ENCODE measurements around the gene COX6A2.

The COX6A2 gene

DNA sequence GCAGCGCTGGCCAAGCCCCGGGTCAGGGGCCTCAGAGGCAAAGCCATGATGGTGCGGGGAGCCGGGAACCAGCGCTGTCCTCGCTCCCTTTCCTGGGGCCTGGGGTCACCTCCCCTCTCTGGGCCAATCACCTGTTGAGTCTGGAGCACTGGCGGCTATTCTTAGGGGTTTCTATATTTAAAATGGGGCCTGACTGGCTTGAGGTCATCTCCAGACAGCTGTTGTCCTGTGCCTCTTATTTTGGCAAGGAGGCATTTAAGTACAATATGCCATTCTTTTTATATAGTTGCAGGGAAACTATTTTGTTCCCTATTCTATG is at the start of gene COX6A2:
TSS of gene COX6A2 (minus strand) at position 82 of the 319 bp plus-strand sequence. CDS start at position 47, 35 bp downstream.
- DNase-seq (ENCODE audit: low spot score) = no peak

DNA sequence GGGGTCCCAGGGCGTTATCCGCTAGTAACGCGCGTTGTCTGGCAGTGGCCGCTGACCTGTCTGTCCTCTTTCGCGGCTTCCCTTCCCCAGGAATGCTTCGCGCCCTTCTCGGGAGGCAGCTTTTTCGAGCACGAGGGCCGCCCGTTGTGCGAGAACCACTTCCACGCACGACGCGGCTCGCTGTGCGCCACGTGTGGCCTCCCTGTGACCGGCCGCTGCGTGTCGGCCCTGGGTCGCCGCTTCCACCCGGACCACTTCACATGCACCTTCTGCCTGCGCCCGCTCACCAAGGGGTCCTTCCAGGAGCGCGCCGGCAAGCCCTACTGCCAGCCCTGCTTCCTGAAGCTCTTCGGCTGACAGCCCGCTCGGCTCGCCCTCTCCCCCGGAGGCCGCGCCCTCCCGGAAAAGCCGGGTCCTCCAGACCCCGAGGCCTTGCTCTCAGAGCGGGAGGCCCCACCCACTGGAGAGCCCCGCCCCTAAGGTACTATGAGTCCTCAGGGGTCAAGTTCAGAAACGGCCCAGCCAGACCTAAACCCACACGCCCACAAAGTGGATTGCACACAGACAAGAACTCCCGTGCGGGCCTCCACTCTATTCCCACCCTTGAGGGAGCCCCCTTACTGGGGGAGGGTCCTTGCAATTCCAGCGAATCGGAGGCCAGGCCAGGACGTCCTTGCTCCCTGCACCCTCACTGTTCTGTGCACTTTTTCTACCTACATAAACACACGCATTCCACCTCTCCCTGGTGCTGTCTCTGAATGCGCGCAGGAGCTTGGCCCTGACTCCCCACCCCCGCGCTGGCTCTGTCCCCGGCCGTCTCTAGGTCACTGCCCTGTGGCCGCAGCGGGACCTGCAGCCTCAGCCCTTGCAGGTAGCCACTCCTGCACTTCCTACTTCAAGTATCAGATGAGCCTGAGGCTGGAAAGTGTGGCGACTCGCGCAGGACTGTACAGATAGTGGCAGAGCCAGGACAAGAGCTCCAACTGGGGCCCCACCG is 49.4 kb upstream of the COX6A2 start:
- DNase-seq (ENCODE audit: low spot score) = peak; percentile 93

DNA sequence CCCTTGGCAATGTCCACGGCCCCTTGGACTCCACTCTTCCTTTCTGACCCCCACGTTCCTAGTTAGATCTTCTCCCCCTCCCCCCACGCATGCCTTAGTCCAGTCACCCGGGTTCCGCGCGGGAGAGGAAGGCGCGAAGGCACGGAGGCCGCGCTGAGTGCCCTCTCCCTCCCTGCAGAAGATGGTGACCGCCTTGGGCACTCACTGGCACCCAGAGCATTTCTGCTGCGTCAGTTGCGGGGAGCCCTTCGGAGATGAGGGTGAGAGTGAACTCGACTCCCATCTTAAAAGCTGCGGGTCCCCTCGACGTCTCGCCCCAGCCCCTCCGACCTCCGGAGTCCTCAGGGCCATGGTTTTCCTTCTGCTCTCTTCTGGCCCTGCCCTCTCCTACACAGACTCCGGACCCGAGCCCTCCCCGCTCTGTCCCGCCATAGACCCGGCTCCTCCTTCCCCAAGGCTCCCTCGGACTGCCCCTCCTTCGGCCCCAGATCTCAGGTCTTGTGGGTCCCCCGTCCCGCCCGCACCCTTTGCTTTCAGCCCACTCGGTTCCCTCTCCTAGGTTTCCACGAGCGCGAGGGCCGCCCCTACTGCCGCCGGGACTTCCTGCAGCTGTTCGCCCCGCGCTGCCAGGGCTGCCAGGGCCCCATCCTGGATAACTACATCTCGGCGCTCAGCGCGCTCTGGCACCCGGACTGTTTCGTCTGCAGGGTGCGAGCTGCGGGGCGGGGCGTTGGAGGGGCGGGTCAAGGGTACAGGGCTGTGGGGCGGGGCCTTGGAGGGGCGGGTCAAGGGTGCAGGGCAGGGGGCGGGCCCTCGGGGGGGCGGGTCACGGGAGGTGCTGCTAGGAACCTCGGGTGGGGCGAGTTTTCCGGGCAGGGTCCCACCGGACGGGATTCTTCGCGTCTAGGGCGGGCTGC is 48.4 kb upstream of the COX6A2 start:
- peak; percentile 88 for DNase-seq (ENCODE audit: low spot score)

DNA sequence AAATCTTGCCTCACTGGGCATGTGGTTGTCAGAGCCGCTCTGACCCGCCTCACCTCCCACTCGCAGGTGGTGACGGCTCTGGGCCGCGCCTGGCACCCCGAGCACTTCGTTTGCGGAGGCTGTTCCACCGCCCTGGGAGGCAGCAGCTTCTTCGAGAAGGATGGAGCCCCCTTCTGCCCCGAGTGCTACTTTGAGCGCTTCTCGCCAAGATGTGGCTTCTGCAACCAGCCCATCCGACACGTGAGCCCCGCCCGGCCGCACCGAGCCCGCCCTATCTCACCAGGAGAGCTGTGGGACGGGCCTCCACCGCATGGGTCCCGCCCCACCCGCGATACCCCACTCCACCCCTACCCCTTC is 47.8 kb upstream of the COX6A2 start:
- no peak for DNase-seq (ENCODE audit: low spot score)

DNA sequence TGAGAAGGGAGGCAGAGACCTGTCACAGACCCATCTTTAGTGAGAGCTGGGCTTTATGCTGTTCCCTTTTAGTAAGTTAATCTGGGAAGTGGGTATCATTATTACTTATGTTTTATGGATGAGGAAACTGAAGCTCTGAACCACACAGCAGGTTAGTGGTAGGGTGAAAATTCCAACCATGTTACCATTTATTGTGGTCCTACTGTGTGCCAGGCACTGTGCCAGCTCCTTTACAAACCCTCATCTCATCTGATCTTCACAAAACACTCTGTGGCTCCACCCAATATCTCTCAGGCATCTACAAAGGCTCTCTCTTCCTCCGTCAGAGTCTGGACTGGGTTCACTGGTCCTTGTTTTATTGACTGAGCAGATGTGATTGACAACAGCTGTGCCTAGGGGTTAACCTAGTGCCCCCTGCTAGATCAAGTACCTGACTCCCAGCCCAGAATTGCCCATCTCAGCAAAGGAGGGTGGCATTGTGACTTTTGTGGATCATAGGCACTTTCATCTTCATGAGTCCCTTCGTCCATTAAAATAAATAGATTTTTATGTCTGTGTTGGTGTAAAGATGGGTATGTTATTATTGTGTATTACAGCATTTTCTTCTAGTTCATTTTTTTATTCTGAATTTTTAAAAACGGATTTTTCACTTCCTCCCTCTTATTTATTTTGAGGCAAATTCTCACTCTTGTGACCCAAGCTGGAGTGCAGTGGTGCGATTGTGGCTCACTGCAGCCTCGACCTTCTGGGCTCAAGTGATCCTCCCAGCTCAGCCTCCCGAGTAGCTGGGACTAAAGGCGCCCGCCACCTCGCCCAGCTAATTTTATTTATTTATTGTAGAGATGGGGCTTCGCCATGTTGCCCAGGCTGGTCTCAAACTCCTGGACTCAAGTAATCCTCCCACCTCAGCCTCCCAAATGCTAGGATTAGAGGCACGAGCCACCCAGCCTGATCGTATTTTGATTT is 46.9 kb upstream of the COX6A2 start:
- no peak for DNase-seq (ENCODE audit: low spot score)

DNA sequence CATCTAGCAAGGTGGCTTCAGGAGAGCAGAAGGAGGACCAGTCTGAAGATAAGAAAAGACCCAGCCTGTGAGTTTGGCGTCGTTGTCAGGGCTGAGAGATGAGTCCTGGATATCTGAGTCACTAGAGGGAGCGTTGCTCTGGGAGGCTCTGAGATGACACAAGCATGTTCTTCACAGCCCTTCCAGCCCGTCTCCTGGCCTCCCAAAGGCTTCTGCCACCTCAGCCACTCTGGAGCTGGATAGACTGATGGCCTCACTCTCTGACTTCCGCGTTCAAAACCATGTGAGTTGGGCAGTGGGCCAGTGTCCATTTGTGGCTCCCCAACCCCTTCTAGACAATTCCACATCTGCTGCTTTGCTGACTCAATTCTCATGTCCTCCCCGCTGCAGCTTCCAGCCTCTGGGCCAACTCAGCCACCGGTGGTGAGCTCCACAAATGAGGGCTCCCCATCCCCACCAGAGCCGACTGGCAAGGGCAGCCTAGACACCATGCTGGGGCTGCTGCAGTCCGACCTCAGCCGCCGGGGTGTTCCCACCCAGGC is 46.1 kb upstream of the COX6A2 start:
- no peak for DNase-seq (ENCODE audit: low spot score)

DNA sequence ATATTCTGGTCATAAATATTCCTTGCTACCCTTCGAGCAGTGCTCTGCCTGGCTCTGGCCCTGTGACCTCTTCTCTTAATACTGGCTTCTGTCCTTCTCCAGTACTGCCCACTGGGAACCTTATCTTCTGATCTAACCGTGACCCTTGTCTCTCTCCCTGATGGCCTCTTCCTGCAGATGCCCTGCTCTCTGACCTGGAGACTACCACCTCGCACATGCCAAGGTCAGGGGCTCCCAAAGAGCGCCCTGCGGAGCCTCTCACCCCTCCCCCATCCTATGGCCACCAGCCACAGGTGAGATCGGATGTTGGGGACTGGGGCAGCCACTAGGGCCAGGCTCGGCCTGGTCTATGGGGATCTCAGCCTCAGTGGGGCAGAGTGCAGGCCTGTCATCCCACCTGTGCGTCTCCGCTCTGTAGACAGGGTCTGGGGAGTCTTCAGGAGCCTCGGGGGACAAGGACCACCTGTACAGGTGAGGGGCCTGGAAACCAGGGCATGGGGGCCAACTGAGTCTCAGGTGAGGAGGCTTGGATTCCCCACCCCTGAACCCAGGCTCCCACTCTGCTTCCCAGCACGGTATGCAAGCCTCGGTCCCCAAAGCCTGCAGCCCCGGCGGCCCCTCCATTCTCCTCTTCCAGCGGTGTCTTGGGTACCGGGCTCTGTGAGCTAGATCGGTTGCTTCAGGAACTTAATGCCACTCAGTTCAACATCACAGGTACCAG is 45.3 kb upstream of the COX6A2 start:
- no peak for DNase-seq (ENCODE audit: low spot score)

DNA sequence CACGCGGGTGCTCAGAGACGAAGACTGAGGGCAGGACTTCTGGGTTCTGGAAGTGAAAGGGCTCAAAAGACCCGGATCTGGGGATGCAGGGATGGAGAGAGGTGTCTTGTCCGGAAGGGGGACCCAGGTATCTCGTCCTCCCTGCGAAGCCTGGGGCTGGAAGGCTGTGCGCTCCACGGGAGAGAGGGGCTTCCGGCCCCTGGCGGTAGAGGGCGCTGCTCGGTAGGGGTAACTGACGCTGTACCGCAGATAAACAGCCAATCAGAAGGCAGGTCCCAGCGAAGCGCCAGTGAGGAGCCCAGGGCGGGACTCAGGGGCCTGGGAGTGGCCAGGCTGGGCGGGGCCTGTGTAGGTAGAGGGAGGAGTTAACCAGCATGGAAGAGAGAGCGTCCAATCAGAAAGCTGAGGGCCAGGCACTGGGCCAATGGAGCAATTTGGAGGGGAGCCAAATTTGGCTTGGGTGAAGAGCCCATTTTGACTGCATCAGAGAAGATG is 44.6 kb upstream of the COX6A2 start:
- DNase-seq (ENCODE audit: low spot score) = peak; percentile 77

DNA sequence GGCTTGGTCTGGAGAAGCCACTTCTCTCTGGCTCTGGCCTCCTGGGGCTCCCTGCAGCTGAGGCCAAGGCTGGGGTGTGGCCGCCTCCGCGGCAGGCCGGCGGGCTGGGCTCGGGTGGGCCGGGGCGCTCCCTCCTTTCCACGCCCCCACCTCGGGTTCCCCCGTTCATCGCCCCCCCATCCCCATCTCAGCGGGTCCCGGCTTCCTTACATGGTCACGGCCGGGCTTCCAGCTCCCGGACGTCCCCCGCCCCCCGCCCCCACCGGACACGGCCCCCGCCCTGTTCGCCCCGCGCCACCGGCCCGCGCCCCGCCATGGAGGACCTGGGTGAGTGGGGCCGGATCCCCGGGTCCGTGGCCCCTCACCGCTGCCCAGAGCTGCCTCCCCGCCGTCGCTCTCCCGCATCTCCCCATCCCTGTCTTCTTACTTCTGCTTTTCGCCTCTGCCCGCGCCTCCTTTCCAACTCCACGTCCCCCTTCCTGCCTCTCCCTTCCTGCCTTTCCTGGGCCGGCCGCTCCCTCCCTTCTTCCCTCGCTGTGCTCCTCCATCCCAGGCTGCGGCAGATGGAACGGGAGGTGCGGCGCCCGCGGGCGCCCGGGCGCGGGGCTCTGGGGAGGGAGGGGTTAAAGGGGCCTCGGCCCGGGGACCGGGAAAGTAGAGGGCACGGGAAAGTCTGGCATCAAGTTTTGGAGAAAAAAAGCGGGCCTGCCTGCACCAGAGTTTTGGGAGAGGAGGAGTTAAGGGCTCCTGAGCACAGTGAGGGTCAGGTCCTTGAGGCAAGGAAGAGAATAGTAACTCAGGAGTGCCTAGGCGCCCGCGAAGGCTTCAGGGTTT is 43.9 kb upstream of the COX6A2 start, which contains the start of gene TGFB1I1:
TSS of gene TGFB1I1 (plus strand) at position 278 of the 834 bp plus-strand sequence. CDS start at position 315, 37 bp downstream.
- no peak for DNase-seq (ENCODE audit: low spot score)

DNA sequence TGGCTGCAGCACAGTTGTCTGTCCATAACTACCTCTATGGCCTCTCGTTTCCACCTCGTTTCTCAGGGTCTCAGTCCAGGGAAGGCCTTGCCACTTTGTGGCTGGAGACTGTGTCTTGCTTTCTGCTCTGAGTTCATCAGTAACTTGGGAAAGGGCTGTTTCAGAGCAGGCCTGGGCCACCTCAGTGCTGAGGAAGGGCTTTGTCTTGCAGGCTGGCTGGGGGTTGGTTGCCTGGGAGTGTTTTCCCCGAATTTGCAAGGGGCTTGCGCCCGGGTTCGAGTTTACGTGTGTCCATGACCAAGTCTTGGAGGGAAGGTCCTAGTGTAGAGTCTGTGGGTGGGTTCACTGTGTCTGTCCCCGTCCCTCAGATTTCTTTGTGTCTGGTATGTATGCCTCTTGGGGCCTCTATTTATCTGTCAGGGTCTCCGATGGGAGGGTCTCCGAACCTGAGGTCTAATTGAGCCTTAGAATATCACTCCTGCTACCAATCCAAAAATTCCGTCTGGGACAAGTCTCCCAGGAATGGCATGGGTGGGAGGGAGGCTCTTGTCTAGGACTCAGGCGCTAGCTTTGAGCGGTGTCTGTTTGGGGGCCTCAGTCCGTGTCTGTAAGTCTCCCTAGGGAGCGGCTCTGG is 43.2 kb upstream of the COX6A2 start:
- DNase-seq (ENCODE audit: low spot score) = no peak

DNA sequence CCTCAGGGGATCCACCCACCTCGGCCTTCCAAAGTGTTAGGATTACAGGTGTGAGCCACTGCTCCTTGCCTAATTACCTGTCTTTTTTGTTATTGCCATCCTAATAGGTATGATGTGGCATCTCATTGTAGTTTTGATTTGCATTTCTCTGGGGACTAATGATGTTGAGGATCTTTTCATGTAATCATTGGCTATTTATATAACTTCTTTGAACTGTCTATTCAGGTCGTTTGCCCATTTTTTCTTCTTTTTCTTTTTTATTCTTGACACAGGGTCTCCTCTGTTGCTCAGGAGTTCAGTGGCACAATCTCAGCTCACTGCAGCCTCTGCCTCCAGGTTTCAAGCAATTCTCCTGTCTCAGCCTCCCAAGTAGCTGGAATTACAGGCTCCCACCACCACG is 42.5 kb upstream of the COX6A2 start:
- no peak for DNase-seq (ENCODE audit: low spot score)

DNA sequence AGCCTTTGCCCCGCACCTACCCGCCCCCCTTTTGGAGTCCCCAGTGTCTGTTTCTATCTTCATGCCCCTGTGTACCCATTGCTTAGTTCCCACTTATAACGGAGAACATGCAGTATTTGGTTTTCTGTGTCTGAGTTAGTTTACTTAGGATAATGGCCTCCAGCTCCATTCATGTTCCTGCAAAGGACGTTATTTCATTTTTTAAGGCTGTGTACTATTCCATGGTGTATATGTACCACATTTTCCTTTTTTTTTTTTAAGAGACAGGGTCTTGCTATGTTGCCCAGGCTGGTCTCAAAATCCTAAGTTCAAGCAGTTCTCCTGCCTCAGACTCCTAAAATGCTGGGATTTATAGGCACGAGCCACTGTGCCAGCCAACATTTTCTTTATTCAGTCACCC is 39.7 kb upstream of the COX6A2 start:
- no peak for DNase-seq (ENCODE audit: low spot score)

DNA sequence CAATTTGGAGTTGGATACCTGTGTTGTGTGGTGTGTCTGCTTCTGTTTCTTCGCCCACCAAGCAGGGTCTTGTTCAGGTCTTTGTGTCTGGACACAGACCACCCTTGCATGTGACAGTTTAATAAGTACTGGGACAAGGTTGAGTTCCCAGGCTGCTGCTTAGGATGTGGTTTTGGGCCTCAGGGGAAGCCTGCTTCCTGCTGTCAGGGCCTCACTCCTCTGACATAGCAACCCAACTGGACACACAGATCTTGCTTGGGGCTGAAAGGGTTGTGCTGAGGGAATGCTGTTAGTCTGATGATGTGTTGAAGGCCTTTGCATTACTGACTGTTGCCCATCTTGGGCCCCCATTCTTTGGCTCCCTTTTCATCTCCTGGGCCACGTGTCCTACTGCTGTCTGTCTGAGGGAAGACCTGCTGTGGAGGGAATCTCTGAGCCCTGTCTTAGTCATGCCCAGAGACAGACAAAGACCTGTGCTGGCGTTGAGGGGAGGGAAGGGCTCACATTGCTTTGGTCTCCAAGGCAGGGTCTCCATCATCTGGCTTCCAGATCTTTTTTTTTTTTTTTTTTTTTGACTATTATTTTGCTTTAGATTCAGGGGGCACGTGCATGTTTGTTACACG is 39.1 kb upstream of the COX6A2 start:
- DNase-seq (ENCODE audit: low spot score) = no peak

DNA sequence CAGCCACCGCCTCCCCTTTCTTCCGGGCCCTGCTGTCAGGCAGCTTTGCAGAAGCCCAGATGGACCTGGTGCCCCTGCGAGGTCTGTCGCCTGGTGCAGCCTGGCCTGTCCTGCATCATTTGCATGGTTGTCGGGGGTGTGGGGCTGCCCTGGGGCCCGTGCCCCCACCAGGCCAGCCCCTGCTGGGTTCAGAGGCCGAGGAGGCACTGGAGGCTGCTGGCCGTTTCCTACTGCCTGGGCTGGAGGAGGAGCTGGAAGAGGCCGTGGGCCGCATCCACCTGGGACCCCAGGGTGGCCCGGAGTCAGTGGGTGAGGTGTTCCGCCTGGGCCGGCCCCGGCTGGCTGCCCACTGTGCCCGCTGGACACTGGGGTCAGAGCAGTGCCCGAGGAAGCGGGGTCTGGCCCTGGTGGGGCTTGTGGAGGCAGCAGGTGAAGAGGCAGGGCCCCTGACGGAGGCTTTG is 38.3 kb upstream of the COX6A2 start:
- DNase-seq (ENCODE audit: low spot score) = no peak

DNA sequence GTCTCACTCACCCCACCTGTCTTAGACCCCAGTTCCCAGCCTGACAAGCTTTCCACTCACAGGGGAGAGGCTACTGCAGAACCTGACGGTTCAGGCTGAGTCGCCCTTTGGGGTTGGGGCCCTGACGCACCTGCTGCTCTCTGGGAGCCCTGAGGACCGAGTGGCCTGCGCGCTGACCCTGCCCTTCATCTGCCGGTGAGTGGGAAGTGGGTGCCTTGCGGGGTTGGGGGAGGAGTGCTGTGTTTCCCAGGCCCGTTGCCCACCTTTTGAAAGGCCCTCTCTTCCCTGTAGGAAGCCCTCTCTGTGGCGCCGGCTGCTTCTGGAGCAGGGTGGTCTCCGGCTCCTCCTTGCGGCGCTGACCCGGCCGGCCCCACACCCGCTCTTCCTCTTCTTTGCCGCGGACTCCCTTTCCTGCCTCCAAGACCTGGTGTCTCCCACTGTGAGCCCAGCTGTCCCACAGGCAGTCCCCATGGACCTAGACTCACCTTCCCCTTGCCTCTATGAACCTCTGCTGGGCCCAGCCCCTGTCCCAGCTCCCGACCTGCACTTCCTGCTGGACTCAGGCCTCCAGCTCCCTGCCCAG is 37.7 kb upstream of the COX6A2 start:
- DNase-seq (ENCODE audit: low spot score) = no peak

DNA sequence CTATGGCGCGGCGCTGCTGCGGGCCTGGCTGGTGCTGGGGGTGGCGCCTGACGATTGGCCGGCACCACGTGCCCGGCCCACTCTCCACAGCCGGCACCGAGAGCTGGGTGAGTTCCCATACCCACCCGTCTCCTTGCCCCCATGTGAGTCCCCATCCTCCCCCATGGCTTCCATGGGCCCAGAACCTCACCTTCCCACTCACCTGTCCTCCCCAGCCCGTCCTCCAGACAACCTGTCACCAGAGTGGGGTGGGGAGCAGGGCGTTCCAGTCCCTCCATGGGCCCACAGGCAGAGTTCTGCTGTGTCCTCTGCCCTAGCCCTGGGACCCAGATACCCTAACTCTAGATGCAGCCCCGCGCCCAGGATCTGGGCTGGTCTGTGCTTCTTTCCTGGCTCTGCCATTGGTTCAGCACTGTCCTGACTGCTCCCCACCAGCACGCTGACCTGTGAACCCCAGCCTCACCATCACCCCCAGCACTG is 36.7 kb upstream of the COX6A2 start:
- no peak for DNase-seq (ENCODE audit: low spot score)

DNA sequence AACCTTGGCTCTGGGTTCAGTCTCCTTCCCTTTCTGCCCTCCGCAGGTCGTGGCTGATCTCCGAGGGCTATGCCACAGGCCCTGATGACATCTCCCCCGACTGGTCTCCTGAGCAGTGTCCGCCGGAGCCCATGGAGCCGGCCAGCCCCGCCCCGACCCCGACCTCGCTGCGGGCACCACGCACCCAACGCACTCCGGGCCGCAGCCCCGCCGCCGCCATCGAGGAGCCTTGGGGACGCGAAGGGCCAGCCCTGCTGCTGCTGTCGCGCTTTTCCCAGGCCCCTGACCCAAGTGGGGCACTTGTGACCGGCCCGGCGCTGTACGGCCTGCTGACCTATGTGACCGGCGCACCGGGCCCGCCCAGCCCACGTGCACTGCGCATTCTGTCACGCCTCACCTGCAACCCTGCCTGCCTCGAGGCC is 36.2 kb upstream of the COX6A2 start:
- no peak for DNase-seq (ENCODE audit: low spot score)

Measured in HuH-7 (cell line).